SU-DHL-6 (cell line): ENCODE data around the gene NUPR1.

Experiments
- EZH2phosphoT487 ChIP-seq: fragments of 200-600 bp; sonication (generic), shearing (Covaris generic); conservative IDR thresholded peaks from 2 replicates; pipeline ENCODE4 v1.6.1; 2018; ENCODE audit warnings: mild to moderate bottlenecking, antibody characterized with exemption, low read length, moderate library complexity, mixed read lengths
- TF ChIP-seq, protein P1 (sequence below): fragments of 200-600 bp; sonication (generic); IDR thresholded peaks from one replicate; pipeline ENCODE4 v1.5.1; 2017; ENCODE audit warnings: antibody characterized with exemption, mild to moderate bottlenecking, low read length, moderate library complexity; ENCODE audit not compliant: insufficient read depth, poor library complexity, severe bottlenecking

DNA sequence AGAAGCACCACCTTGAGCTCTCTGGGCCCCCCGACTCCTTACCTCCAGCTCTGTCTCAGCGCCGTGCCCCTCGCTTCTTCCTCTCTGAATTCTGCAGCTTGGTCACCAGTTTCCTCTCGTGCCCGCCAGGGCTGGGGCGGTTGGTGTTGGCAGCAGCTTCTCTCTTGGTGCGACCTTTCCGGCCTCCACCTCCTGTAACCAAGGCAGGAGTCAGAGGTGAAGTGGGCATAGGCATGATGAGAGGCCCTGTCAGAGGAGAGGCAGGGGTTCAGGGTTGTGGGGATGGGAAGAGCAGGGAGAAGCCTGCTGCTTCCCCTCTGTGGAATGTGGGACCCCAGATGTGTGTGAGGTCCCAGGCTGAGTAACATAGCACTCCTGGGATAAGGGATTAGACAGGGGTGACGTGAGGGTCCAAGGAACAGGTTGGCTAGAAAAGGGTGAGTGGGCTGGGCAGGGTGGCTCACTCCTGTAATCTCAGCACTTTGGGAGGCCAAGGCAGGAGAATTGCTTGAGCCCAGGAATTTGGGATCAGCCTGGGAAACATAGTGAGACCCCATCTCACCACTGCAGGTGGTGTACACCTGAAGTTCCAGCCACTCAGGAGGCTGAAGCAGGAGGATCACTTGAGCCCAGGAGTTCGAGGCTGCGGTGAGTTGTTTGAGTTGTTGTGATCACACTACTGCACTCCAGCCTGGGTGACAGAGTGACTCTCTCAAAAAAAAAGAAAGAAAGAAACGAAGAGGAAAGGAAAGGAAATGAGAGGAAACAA is 626 bp downstream of the NUPR1 start:
- TF ChIP-seq, protein P1, sequence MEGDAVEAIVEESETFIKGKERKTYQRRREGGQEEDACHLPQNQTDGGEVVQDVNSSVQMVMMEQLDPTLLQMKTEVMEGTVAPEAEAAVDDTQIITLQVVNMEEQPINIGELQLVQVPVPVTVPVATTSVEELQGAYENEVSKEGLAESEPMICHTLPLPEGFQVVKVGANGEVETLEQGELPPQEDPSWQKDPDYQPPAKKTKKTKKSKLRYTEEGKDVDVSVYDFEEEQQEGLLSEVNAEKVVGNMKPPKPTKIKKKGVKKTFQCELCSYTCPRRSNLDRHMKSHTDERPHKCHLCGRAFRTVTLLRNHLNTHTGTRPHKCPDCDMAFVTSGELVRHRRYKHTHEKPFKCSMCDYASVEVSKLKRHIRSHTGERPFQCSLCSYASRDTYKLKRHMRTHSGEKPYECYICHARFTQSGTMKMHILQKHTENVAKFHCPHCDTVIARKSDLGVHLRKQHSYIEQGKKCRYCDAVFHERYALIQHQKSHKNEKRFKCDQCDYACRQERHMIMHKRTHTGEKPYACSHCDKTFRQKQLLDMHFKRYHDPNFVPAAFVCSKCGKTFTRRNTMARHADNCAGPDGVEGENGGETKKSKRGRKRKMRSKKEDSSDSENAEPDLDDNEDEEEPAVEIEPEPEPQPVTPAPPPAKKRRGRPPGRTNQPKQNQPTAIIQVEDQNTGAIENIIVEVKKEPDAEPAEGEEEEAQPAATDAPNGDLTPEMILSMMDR, result no peak
- no peak for TF ChIP-seq EZH2phosphoT487
